GM06990 (cell line): ENCODE data around the gene OSBPL10.

ENCODE experiments used
- DNase-seq: peaks from one replicate; pipeline ENCODE4 v3.0.0-alpha.2; 2011; ENCODE audit not compliant: insufficient read length; ENCODE audit errors: extremely low read depth
- H3K27me3 ChIP-seq: replicated peaks from 2 replicates; pipeline ENCODE4 v1.6.0; 2011; ENCODE audit warnings: low read length; ENCODE audit not compliant: control insufficient read depth, insufficient read depth
- H3K36me3 ChIP-seq: 2 replicates; pipeline ENCODE4 v1.5.1; 2011; ENCODE audit warnings: low read length; ENCODE audit not compliant: control insufficient read depth, insufficient read depth
- H3K4me3 ChIP-seq: replicated peaks from 2 replicates; pipeline ENCODE4 v1.5.1; 2011; ENCODE audit warnings: low read depth, mild to moderate bottlenecking, control low read depth, low read length
- CTCF ChIP-seq: IDR thresholded peaks from 2 replicates; pipeline ENCODE4 v1.5.1; 2011; ENCODE audit warnings: low read length, control low read depth, mild to moderate bottlenecking, inconsistent platforms; ENCODE audit not compliant: insufficient read depth, poor library complexity, severe bottlenecking

OSBPL10 gene

GRCh38 chr3:31882895-31883294 lies 98.2 kb downstream of the OSBPL10 start:
- H3K4me3 ChIP-seq: no peak overlapping the region
- TF ChIP-seq CTCF: no peak
- H3K27me3 ChIP-seq: no peaks in the 10 kb centered on the region
- DNase-seq: no peak
- no peaks in the 10 kb centered on the region for H3K36me3 ChIP-seq

GRCh38 chr3:31882431-31882830 lies 98.6 kb downstream of the OSBPL10 start:
- no peak overlapping the region for H3K4me3 ChIP-seq
- TF ChIP-seq CTCF: no peak
- H3K27me3 ChIP-seq: no peaks in the 10 kb centered on the region
- no peak for DNase-seq
- H3K36me3 ChIP-seq: no peaks in the 10 kb centered on the region

- no peak for DNase-seq
- TF ChIP-seq CTCF: no peak
- no peak overlapping the region for H3K4me3 ChIP-seq
- H3K27me3 ChIP-seq: no peaks in the 10 kb centered on the region; the same call in 1 of the 2 replicates
- no peaks in the 10 kb centered on the region for H3K36me3 ChIP-seq
These were observed 100.5 kb downstream of the OSBPL10 start for GRCh38 chr3:31880482-31881078.

- TF ChIP-seq CTCF: no peak
- Histone ChIP-seq H3K36me3 (no peaks in the 10 kb centered on the region), H3K4me3 (no peak overlapping the region), H3K27me3 (no peaks in the 10 kb centered on the region; the same call in 1 of the 2 replicates)
- peak; percentile 3 for DNase-seq
These were observed 101.0 kb downstream of the OSBPL10 start for GRCh38 chr3:31880020-31880419.

- Histone ChIP-seq H3K4me3 (no peak overlapping the region), H3K27me3 (no peaks in the 10 kb centered on the region; the same call in 1 of the 2 replicates), H3K36me3 (no peaks in the 10 kb centered on the region)
- DNase-seq: no peak
- no peak for TF ChIP-seq CTCF
These were observed 101.7 kb downstream of the OSBPL10 start for GRCh38 chr3:31879365-31879764.
